T-helper 17 cell (primary cell): Measurements from ENCODE around the gene METTL1. TPM values are rescaled to one million over a fixed set of nuclear protein-coding genes. Genes with fewer than 3 reads are reported as not detected.
"Not testable (repeated sequence)": the region's sequence is repeated elsewhere in the genome, so short reads cannot be mapped to it uniquely, and the experiment has no call there.

Experiments
- ATAC-seq: fragments of 150-1000 bp; cut with Tn5 transposase; 2 replicates; pipeline ENCODE4 v1.10.0; 2021; ENCODE audit warnings: mild to moderate bottlenecking, moderate library complexity
- DNase-seq, 3 donors: peaks; one replicate each; pipeline versions ENCODE4 v3.0.0 to v3.0.0-alpha.2; 2020 to 2021
- H3K9me3 ChIP-seq: one replicate; pipeline ENCODE4 v1.7.0; 2013; ENCODE audit warnings: low read length, mild to moderate bottlenecking; ENCODE audit not compliant: control insufficient read depth, poor library complexity, severe bottlenecking
- H3K27ac Mint-ChIP-seq: one replicate; pipeline ENCODE4 v1.8.0; 2022; ENCODE audit warnings: mild to moderate bottlenecking, moderate library complexity, mixed read lengths
- H3K27me3 Mint-ChIP-seq: one replicate; pipeline ENCODE4 v1.8.0; 2022; ENCODE audit warnings: mixed read lengths
- H3K36me3 Mint-ChIP-seq: one replicate; pipeline ENCODE4 v1.8.0; 2022; ENCODE audit warnings: low read depth, mixed read lengths
- H3K4me1 Mint-ChIP-seq: one replicate; pipeline ENCODE4 v1.8.0; 2022; ENCODE audit warnings: mild to moderate bottlenecking, mixed read lengths
- H3K4me3 Mint-ChIP-seq: one replicate; pipeline ENCODE4 v1.8.0; 2022; ENCODE audit warnings: mild to moderate bottlenecking, moderate library complexity, mixed read lengths
- total RNA-seq, 4 donors: library from RNA in 2 of 4; stranded (reverse) in 2 of 4; gene quantifications; one replicate each; pipeline ENCODE4 v1.2.3 and lab custom pipeline; 2022 to 2026

METTL1 gene
- total RNA-seq, 2 donors from 2014 or later = 15.0 to 20.9 TPM

DNA sequence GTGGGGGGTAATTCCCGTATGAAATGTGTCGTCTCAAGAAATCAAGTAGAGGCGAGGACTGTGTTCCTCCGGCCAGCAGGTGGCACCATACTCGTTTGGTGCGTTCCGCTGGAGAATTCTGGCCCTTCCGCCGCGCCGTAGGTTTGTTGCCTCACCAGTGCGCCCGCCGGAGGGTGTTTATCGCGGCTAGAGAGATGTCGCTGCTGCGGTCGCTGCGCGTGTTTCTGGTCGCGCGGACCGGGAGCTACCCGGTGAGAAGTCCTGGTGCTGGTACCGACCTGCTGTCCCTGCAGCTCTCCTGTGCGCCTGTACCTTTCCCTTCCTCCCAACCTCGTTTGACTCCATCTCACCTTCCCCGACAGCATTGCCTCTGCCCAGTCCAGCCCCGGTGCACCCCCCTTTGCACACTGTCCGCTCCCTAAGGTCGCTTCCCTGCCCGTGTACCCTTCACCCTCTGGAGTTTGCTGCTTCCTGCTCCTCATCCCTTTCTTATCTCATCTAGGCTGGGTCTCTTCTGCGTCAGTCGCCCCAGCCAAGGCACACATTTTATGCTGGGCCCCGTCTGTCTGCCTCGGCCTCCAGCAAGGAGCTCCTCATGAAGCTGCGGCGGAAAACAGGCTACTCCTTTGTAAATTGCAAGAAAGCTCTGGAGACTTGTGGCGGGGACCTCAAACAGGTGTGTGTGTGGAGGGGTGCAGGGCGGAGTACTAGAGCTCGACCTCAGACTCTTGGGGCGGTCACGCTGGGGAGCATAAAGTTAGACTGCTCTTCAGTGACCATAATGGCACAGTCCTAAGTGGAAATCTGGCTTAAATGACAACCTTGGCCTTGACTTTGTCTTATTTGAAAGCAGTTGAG, 10.9 kb upstream of the METTL1 start, which contains the start of gene TSFM:
Gene TSFM (plus strand): TSS at position 180 of the 858 bp plus-strand sequence. CDS start 15 bp downstream, at position 195.
- H3K9me3 ChIP-seq = no peaks in the 10 kb centered on the region
- Mint-ChIP-seq H3K27me3 (no peaks in the 10 kb centered on the region), H3K4me1 (peaks cover 52% of the 10 kb centered on the region), H3K27ac (peak within 1 kb of the TSS; percentile 99), H3K36me3 (peaks cover 7% of the 10 kb centered on the region), H3K4me3 (peak within 1 kb of the TSS; percentile 99)
- ATAC-seq = peak; percentile 91
- DNase-seq = peak; percentile 91 to 98 (median 95)

DNA sequence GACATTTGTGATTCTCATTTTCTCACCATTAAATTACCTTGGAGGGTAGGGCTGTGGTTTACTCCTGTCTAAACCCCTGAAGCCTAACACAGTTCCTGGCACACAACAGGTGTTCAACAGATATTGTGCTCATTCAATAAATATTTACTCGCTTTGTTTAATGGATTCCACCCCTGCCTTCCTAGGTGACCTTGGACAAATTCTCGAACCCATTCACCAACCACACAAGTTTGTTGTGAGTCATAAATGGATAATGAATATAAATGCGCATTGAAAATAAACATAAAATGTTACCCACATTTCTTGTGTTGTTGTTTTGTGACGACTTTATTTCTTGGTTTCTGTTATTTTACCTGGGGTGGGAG, 10.3 kb upstream of the METTL1 start:
- DNase-seq (no peak), ATAC-seq (no peak)
- Mint-ChIP-seq H3K36me3 (peaks cover 7% of the 10 kb centered on the region), H3K4me3 (peak overlapping the region; percentile 99), H3K27ac (peak overlapping the region; percentile 99), H3K27me3 (no peaks in the 10 kb centered on the region), H3K4me1 (peaks cover 52% of the 10 kb centered on the region)
- no peaks in the 10 kb centered on the region for H3K9me3 ChIP-seq

GRCh38 chr12:57781801-57782200, 9.9 kb upstream of the METTL1 start:
- DNase-seq = no peak

DNA sequence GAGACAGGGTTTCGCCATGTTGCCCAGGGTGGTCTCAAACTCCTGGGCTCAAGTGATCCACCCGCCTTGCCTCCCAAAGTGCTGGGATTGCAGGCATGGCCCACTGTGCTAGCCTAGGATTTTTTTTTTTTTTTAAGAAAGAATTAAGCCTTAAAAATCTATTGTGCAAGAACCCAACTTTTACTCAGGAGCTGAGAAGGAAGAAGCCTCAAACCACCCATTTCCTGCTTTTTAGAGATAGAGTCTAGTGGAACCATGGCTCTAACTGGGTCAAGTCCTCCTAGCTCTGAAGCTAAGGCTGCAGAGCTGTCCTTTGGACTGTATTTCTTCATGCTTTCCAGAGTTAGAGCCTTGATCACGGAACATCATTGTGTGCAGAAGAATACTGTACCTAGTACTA, 9.3 kb upstream of the METTL1 start:
- ATAC-seq = peak; percentile 63
- no peak for DNase-seq
- Mint-ChIP-seq H3K36me3 (peaks cover 6% of the 10 kb centered on the region), H3K27ac (peak overlapping the region; percentile 99), H3K4me3 (peak overlapping the region; percentile 99), H3K4me1 (peaks cover 53% of the 10 kb centered on the region), H3K27me3 (no peaks in the 10 kb centered on the region)
- no peaks in the 10 kb centered on the region for H3K9me3 ChIP-seq

More at GRCh38 chr12:57781801-57782200, 9.9 kb upstream of the METTL1 start:
- peaks cover 56% of the 10 kb centered on the region for H3K4me1 Mint-ChIP-seq
- peak overlapping the region; percentile 99 for H3K4me3 Mint-ChIP-seq
- H3K27me3 Mint-ChIP-seq = no peaks in the 10 kb centered on the region
- no peak for ATAC-seq
- peaks cover 7% of the 10 kb centered on the region for H3K36me3 Mint-ChIP-seq
- H3K27ac Mint-ChIP-seq = peak overlapping the region; percentile 99
- no peaks in the 10 kb centered on the region for H3K9me3 ChIP-seq

- no peaks in the 10 kb centered on the region for H3K9me3 ChIP-seq
- DNase-seq (no peak), ATAC-seq (no peak)
- Mint-ChIP-seq H3K4me3 (no peak overlapping the region), H3K4me1 (peaks cover 58% of the 10 kb centered on the region), H3K27ac (peak overlapping the region; percentile 99), H3K36me3 (peaks cover 11% of the 10 kb centered on the region), H3K27me3 (no peaks in the 10 kb centered on the region)
These were observed 8.5 kb upstream of the METTL1 start for GRCh38 chr12:57780284-57780897.

- Mint-ChIP-seq H3K27me3 (no peaks in the 10 kb centered on the region), H3K36me3 (peaks cover 11% of the 10 kb centered on the region), H3K4me1 (peaks cover 58% of the 10 kb centered on the region), H3K4me3 (peak overlapping the region; percentile 3), H3K27ac (peak overlapping the region; percentile 99)
- no peak for DNase-seq
- no peaks in the 10 kb centered on the region for H3K9me3 ChIP-seq
- ATAC-seq = no peak
These were observed 7.8 kb upstream of the METTL1 start for GRCh38 chr12:57779736-57780135.

- Mint-ChIP-seq H3K4me1 (peaks cover 52% of the 10 kb centered on the region), H3K27ac (peak overlapping the region; percentile 99), H3K27me3 (no peaks in the 10 kb centered on the region), H3K36me3 (peaks cover 10% of the 10 kb centered on the region), H3K4me3 (no peak overlapping the region)
- ATAC-seq = no peak
- DNase-seq = no peak
- no peaks in the 10 kb centered on the region for H3K9me3 ChIP-seq
These were observed 6.0 kb upstream of the METTL1 start for GRCh38 chr12:57777911-57778310.

DNA sequence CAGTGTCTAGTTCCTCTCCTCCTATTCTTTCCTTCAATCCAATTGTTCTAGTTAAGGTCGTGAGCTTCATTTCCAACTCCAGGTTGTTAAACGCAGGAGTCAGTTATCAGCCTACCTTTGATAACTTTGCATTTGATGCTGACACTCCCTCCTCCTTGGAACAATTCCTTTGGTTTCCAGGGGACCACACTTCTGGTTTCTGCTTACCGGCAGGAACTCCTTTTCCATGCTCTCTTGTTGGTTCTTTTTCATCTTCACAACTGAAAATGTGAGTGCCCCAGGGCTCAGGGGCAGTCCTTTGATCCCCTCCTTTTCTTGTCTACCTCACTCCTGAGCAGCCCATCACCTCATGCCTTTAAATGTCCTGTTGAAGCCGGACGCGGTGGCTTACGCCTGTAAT, 5.5 kb upstream of the METTL1 start:
- no peak for DNase-seq
- H3K36me3 Mint-ChIP-seq = peaks cover 7% of the 10 kb centered on the region

GRCh38 chr12:57776247-57776587, 4.3 kb upstream of the METTL1 start:
- H3K27me3 Mint-ChIP-seq = no peaks in the 10 kb centered on the region
- no peak overlapping the region for H3K4me3 Mint-ChIP-seq
- peaks cover 7% of the 10 kb centered on the region for H3K36me3 Mint-ChIP-seq
- H3K4me1 Mint-ChIP-seq = peaks cover 45% of the 10 kb centered on the region
- no peaks in the 10 kb centered on the region for H3K9me3 ChIP-seq
- DNase-seq (no peak), ATAC-seq (no peak)
- H3K27ac Mint-ChIP-seq = peak overlapping the region; percentile 88

More for the DNA sequence above, 5.5 kb upstream of the METTL1 start:
- H3K27ac Mint-ChIP-seq = no peak overlapping the region
- no peaks in the 10 kb centered on the region for H3K27me3 Mint-ChIP-seq
- peaks cover 48% of the 10 kb centered on the region for H3K4me1 Mint-ChIP-seq
- no peak for ATAC-seq
- H3K4me3 Mint-ChIP-seq = no peak overlapping the region
- H3K9me3 ChIP-seq = no peaks in the 10 kb centered on the region

GRCh38 chr12:57775563-57776246, 3.8 kb upstream of the METTL1 start:
- Mint-ChIP-seq H3K36me3 (peaks cover 7% of the 10 kb centered on the region), H3K27me3 (no peaks in the 10 kb centered on the region), H3K27ac (peak overlapping the region; percentile 88), H3K4me1 (peaks cover 46% of the 10 kb centered on the region), H3K4me3 (no peak overlapping the region)
- no peaks in the 10 kb centered on the region for H3K9me3 ChIP-seq
- ATAC-seq = no peak
- DNase-seq = no peak

- Mint-ChIP-seq H3K4me3 (no peak overlapping the region), H3K36me3 (peaks cover 7% of the 10 kb centered on the region), H3K27ac (no peak overlapping the region), H3K27me3 (no peaks in the 10 kb centered on the region), H3K4me1 (peaks cover 44% of the 10 kb centered on the region)
- no peaks in the 10 kb centered on the region for H3K9me3 ChIP-seq
- no peak for DNase-seq
- no peak for ATAC-seq
These were observed 3.1 kb upstream of the METTL1 start for GRCh38 chr12:57775044-57775443.

GRCh38 chr12:57774634-57775033, 2.7 kb upstream of the METTL1 start:
- not testable (repeated sequence) for H3K27me3 Mint-ChIP-seq, DNase-seq, H3K27ac Mint-ChIP-seq, ATAC-seq, H3K9me3 ChIP-seq, H3K4me3 Mint-ChIP-seq
- H3K4me1 Mint-ChIP-seq = peaks cover 44% of the 10 kb centered on the region
- H3K36me3 Mint-ChIP-seq = peaks cover 10% of the 10 kb centered on the region
